ENCODE data around the gene CACNA1C.

- TF ChIP-seq GATA3 (IDR thresholded peaks at IDR 0.05; ENCODE audit: low read depth, low read length) (no peak), GATA2 (IDR thresholded peaks at IDR 0.05; ENCODE audit: low read depth, low read length) (no peak)
These were observed 153.2 kb downstream of the CACNA1C start for GRCh38 chr12:2205996-2206395.
